ENCODE measurements around the gene TRIB2.

DNA sequence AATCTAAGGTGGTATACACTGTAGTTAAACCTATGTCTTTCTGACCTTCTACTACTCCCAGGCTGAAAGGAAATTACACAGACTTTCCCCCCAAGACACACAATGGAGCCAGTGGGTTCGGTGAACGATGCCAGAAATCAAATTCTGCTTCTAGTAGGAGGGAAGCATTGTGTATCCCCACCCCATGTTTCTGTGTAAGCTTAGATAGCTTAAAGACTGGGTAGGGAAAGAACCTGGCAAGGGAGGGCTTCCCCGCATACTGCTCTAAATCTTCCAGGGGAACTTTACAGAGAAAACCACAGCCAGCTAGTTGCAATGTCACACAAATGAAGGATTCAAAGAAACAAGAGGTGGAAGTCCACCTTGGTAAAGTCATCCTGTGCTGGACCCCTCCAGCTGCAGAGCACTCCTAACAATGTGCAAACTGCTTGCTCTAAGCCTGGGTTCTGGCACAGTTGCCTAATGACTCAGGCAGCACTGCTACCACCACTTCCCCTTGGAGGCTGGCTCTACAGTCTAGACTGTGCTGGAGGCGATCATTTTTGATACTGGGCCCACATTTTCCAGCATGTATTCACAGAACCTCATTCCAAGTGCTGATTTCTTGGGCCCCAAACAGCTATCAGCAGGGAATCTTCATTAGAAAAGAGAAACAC, 47.5 kb downstream of the TRIB2 start:
- TF ChIP-seq POLR2A (IDR thresholded peaks at IDR 0.05) (no peak), POLR2AphosphoS5 (IDR thresholded peaks at IDR 0.05) (no peak)
- TF ChIP-seq, protein P1, sequence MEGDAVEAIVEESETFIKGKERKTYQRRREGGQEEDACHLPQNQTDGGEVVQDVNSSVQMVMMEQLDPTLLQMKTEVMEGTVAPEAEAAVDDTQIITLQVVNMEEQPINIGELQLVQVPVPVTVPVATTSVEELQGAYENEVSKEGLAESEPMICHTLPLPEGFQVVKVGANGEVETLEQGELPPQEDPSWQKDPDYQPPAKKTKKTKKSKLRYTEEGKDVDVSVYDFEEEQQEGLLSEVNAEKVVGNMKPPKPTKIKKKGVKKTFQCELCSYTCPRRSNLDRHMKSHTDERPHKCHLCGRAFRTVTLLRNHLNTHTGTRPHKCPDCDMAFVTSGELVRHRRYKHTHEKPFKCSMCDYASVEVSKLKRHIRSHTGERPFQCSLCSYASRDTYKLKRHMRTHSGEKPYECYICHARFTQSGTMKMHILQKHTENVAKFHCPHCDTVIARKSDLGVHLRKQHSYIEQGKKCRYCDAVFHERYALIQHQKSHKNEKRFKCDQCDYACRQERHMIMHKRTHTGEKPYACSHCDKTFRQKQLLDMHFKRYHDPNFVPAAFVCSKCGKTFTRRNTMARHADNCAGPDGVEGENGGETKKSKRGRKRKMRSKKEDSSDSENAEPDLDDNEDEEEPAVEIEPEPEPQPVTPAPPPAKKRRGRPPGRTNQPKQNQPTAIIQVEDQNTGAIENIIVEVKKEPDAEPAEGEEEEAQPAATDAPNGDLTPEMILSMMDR (IDR thresholded peaks at IDR 0.05): no peak
